Sigmoid colon (tissue), 4 donors: ENCODE measurements around the gene PCGF5.

ENCODE experiments used
- CTCF ChIP-seq, 4 experiments: fragments of 450-650 bp in 3 of 4; fragments of 200-600 bp in 1 of 4; IDR thresholded peaks; one replicate each; pipeline ENCODE4 v1.5.1; 2016 to 2019; ENCODE audit warnings: antibody characterized with exemption in 4 of 4, mild to moderate bottlenecking in 3 of 4, moderate library complexity in 2 of 4
- EP300 ChIP-seq, 4 donors: sonication (generic); formaldehyde crosslinking; IDR thresholded peaks; one replicate each; pipeline ENCODE4 v1.6.1; 2017; ENCODE audit warnings: antibody characterized with exemption in 4 of 4
- POLR2A ChIP-seq, 2 donors: fragments of 450-650 bp; IDR thresholded peaks; one replicate each; pipeline ENCODE4 v1.6.1; 2016; ENCODE audit warnings: antibody characterized with exemption in 2 of 2, mild to moderate bottlenecking in 2 of 2, moderate library complexity in 2 of 2
- POLR2AphosphoS5 ChIP-seq, 4 donors: sonication (generic); formaldehyde crosslinking; IDR thresholded peaks; one replicate each; pipeline ENCODE4 v1.6.1; 2017; ENCODE audit warnings: antibody characterized with exemption in 4 of 4

GRCh38 chr10:91206837-91207474, 13.5 kb upstream of the PCGF5 start:
- no peak for TF ChIP-seq CTCF (IDR thresholded peaks at IDR 0.05)
- no peak for TF ChIP-seq POLR2A (IDR thresholded peaks at IDR 0.05)
- TF ChIP-seq POLR2AphosphoS5 (IDR thresholded peaks at IDR 0.05): no peak
- TF ChIP-seq EP300 (IDR thresholded peaks at IDR 0.05): no peak
